22Rv1 (cell line): ENCODE data around the gene CAPN13.

Source experiments
- CTCF ChIP-seq: fragments of 450-650 bp; IDR thresholded peaks from 2 replicates; pipeline ENCODE4 v1.5.1; 2017; ENCODE audit warnings: mild to moderate bottlenecking
- ZFX ChIP-seq: fragments of 450-650 bp; IDR thresholded peaks from 2 replicates; pipeline ENCODE4 v1.6.1; 2017; ENCODE audit warnings: antibody characterized with exemption, borderline replicate concordance

- no peak for TF ChIP-seq CTCF
- no peak for TF ChIP-seq ZFX
Measured at GRCh38 chr2:30828586-30828985, 21.3 kb upstream of the CAPN13 start.
